Psoas muscle (tissue), 8 donors: ENCODE data around the gene TRAF3IP1. TPM values are rescaled to one million over a fixed set of nuclear protein-coding genes. Genes with fewer than 3 reads are reported as not detected.

Experiments
- ATAC-seq, 4 donors: fragments of 200-7000 bp; cut with Tn5 transposase; one replicate each; pipeline ENCODE4 v1.9.1; 2020; ENCODE audit warnings: moderate library complexity in 3 of 4, mild to moderate bottlenecking in 2 of 4
- DNase-seq, 2 donors: peaks; one replicate each; pipeline ENCODE4 v3.0.0-alpha.2; 2020
- H3K27ac ChIP-seq: fragments of 200-600 bp; one replicate; pipeline ENCODE4 v1.8.0; 2022
- H3K27me3 ChIP-seq, 3 donors: fragments of 200-600 bp in 1 of 3; one replicate each; pipeline versions ENCODE4 v1.6.1 to v1.8.0; 2013 to 2022; ENCODE audit warnings: low read length in 2 of 3, mild to moderate bottlenecking in 2 of 3, moderate library complexity in 1 of 3; ENCODE audit not compliant: insufficient read depth in 3 of 3
- H3K36me3 ChIP-seq, 2 donors: fragments of 200-600 bp in 1 of 2; one replicate each; pipeline versions ENCODE4 v1.6.1 to v1.8.0; 2013 to 2022; ENCODE audit warnings: low read depth in 1 of 2, mild to moderate bottlenecking in 1 of 2, moderate library complexity in 1 of 2; ENCODE audit not compliant: insufficient read depth in 1 of 2
- H3K4me1 ChIP-seq: fragments of 200-600 bp; one replicate; pipeline ENCODE4 v1.8.0; 2022
- H3K4me3 ChIP-seq: fragments of 200-600 bp; one replicate; pipeline ENCODE4 v1.8.0; 2022; ENCODE audit warnings: mild to moderate bottlenecking
- H3K9me3 ChIP-seq: fragments of 200-600 bp; one replicate; pipeline ENCODE4 v1.8.0; 2022
- WGBS, 3 donors: extraction: QIAGEN DNeasy Blood & Tissue Kit; methylation state at CpG; one replicate each; pipeline versions ENCODE4 v1.1.6 to v1.1.7; 2013; 5-methylcytosine and 5-hydroxymethylcytosine counted together
- intact Hi-C, 2 donors: fragments of 100-400 bp; cut with DNase I; formaldehyde crosslinking; loops; one replicate each; pipeline versions ENCODE4 v1.11.0 to v1.14.2; 2022
- polyA plus RNA-seq, 3 donors: library from polyadenylated mRNA; stranded (reverse); fragments of 200-250 nt; gene quantifications; one replicate each; pipeline ENCODE4 v1.2.3, GENCODE V29; 2013
- total RNA-seq, 4 donors: library from RNA; stranded (reverse); fragmentation: NEBNext Ultra II Directional in 2 of 4; extraction: Animal tissue kit (Norgen Biotek cat#: 25700) in 2 of 4; gene quantifications; one replicate each; pipeline versions ENCODE4 v1.2.1 to v1.2.4, GENCODE V29; 2021 to 2023
- TF ChIP-seq, protein P1 (sequence below): fragments of 200-600 bp; IDR thresholded peaks from one replicate; pipeline ENCODE4 v1.8.0; 2022; ENCODE audit warnings: antibody characterized with exemption
- donor health status: healthy with polysubstance abuse.
- donor health status: DM: no; HTN: no; CAD: no; lungs with moderate emphysema.
- donor health status: Bipolar disorder and iron deficiency.
- donor health status: healthy.
- donor health status: DM: yes; HTN: yes; CAD: no.
- donor health status: DM: no; HTN: no; CAD: no.
- donor health status: DM: no; HTN: no; CAD: no.
- donor health status: DM: yes; HTN: yes; CAD: no.

The TRAF3IP1 gene
- total and polyA plus RNA-seq, 7 donors: 2.9 to 30.9 (median 16.3) TPM

- intact Hi-C loops: no loop called here
- no peaks in the 10 kb centered on the region for H3K36me3 ChIP-seq
- peak within 1 kb of the TSS; percentile 98 for H3K4me3 ChIP-seq
- peak; percentile 82 to 93 (median 87) for ATAC-seq
- TF ChIP-seq, protein P1, sequence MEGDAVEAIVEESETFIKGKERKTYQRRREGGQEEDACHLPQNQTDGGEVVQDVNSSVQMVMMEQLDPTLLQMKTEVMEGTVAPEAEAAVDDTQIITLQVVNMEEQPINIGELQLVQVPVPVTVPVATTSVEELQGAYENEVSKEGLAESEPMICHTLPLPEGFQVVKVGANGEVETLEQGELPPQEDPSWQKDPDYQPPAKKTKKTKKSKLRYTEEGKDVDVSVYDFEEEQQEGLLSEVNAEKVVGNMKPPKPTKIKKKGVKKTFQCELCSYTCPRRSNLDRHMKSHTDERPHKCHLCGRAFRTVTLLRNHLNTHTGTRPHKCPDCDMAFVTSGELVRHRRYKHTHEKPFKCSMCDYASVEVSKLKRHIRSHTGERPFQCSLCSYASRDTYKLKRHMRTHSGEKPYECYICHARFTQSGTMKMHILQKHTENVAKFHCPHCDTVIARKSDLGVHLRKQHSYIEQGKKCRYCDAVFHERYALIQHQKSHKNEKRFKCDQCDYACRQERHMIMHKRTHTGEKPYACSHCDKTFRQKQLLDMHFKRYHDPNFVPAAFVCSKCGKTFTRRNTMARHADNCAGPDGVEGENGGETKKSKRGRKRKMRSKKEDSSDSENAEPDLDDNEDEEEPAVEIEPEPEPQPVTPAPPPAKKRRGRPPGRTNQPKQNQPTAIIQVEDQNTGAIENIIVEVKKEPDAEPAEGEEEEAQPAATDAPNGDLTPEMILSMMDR: no peak
- H3K27me3 ChIP-seq: no peaks in the 10 kb centered on the region
- peaks cover 18% of the 10 kb centered on the region for H3K4me1 ChIP-seq
- H3K27ac ChIP-seq: peak within 1 kb of the TSS; percentile 98
- 0 to 2% (median 0%) methylated on average over 39 to 104 of the region's 104 CpGs for WGBS, 3 donors
- H3K9me3 ChIP-seq: peaks cover 4% of the 10 kb centered on the region
- DNase-seq: peak; percentile 80 to 85
These were observed 106.5 kb downstream of the TRAF3IP1 start, which contains the start of gene ASB1 for GRCh38 chr2:238426568-238427434. TSS of gene ASB1 (plus strand) at chr2:238426927. CDS start at chr2:238427071, 144 bp downstream.

GRCh38 chr2:238427435-238428162 lies 107.3 kb downstream of the TRAF3IP1 start:
- intact Hi-C loops: no loop called here
- no peaks in the 10 kb centered on the region for H3K27me3 ChIP-seq
- peaks cover 4% of the 10 kb centered on the region for H3K9me3 ChIP-seq
- H3K4me1 ChIP-seq: peaks cover 18% of the 10 kb centered on the region
- DNase-seq (peak; percentile 40 to 69), ATAC-seq (peak in 3 of 4 donors; percentile 29 to 42 (median 34))
- peak overlapping the region; percentile 98 for H3K4me3 ChIP-seq
- no peaks in the 10 kb centered on the region for H3K36me3 ChIP-seq
- WGBS, 3 donors: 6 to 10% (median 9%) methylated on average over 20 of the region's 20 CpGs
- peak overlapping the region; percentile 98 for H3K27ac ChIP-seq
- TF ChIP-seq, protein P1: no peak

DNA sequence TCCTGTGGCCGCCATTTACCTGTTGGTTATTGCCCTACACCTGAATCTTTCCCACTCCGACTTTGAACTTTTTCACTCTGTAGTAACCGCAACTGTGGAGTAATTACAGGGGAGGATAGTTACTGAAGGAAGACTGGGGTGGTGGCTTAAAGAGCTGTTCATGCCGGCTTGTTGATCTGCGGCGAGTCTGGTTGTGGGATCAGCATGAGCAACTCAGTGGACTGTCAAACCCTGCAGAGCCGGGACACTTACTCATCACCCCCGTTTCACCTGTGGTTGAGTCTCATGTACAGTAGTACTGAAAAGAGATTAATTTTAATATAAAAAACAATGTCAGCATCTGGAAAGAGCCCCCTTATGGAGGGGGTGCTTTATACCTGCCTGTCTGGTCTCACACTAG lies 108.5 kb downstream of the TRAF3IP1 start:
- H3K4me1 ChIP-seq: peaks cover 18% of the 10 kb centered on the region
- H3K27ac ChIP-seq: no peak overlapping the region
- no peaks in the 10 kb centered on the region for H3K27me3 ChIP-seq
- 94 to 96% (median 95%) methylated on average over 8 of the region's 8 CpGs for WGBS, 3 donors
- intact Hi-C loops: no loop called here
- ATAC-seq (no peak), DNase-seq (no peak)
- peaks cover 4% of the 10 kb centered on the region for H3K9me3 ChIP-seq
- peaks cover 0 to 8% of the 10 kb centered on the region in 2 donors for H3K36me3 ChIP-seq
- TF ChIP-seq, protein P1: no peak
- H3K4me3 ChIP-seq: no peak overlapping the region

DNA sequence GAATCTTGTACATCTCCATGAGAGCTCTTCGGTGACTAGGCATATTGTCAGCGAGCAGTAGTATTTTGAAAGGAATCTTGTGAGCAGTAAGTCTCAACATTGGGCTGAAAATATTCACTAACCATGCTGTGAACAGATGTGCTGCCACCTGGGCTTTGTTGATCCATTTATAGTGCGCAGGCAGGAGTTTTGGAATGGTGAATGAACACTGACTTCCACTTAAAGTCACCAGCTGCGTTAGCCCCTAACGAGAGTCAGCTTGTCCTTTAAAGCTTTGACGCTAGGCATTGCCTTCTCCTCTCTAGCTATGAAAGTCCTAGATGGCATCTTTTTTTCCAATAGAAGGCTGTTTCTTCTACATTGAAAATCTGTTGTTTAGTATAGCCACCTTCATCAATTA lies 110.5 kb downstream of the TRAF3IP1 start:
- H3K4me1 ChIP-seq: peaks cover 16% of the 10 kb centered on the region
- intact Hi-C loops: no loop called here
- H3K36me3 ChIP-seq: peaks cover 0 to 26% of the 10 kb centered on the region in 2 donors
- WGBS, 3 donors: 93 to 98% (median 96%) methylated on average over 6 of the region's 6 CpGs
- H3K4me3 ChIP-seq: no peak overlapping the region
- no peak overlapping the region for H3K27ac ChIP-seq
- ATAC-seq (no peak), DNase-seq (no peak)
- peaks cover 4% of the 10 kb centered on the region for H3K9me3 ChIP-seq
- TF ChIP-seq, protein P1: no peak
- H3K27me3 ChIP-seq: no peaks in the 10 kb centered on the region
